GM19468 (cell line): ENCODE data around the gene DUSP2.

Experiments
- ATAC-seq: cut with Tn5 transposase; IDR thresholded peaks from one replicate; pipeline ENCODE4 v1.9.1; 2021; ENCODE audit warnings: mild to moderate bottlenecking, moderate library complexity, moderate number of reproducible peaks; ENCODE audit not compliant: unreplicated experiment; ENCODE audit errors: extremely low read depth

The DUSP2 gene

DNA sequence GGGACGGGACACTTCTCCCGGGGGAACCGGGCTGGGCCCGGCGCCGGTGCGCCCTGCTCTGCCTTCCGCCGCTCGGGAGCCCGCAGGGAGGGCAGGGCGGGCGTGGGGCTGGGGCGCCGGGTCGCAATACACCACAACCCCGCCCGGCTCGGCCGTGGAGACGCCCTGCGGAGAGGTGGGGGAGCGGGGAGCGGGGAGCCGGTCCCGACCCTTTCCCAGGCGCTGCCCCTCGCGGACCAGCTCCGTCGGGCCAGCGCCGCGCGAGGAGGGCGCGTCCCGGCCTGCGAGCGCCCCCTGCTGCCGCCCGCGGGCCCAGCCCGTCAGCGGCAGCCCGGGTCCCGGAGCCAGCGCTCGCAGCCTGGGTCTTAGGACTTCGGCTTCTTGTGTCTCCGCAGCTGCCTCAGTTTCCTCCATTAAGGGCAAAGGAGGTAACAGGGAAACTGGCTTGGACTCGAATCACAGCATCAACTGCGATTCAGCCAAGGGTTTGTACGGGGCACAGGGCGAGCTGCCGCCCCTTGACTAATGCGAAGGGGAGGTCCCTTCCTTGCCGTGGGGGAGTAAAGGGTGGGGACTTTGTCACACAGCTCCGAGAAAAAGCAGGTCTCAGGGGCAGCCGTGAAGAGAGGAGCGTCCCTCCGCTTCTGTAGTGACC, 28.2 kb downstream of the DUSP2 start:
- peak; percentile 30 for ATAC-seq

DNA sequence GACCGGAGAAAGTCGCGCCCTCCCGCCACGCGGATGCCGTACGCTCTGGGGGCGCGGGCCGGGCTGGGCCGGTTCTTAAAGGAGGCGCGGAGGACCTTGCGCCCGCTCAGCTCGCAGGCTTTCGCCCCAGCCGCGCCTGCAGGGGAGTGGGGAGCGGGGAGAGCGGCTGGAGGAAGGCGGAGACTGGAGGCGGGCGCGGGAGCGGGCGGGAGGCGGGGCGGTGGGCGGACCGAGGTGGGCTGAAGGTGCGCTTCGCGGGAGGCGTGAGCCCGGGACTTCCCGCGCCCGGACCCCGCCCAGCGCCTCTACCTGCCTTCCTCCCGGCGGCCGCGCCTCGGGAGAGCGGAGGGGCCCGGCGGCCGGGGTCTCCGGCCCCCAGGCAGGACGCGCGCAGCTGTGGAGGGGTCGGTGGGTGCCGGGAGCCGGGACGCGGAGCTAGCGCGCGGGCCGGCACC, 28.8 kb downstream of the DUSP2 start, which contains the start of gene ADRA2B:
TSS of gene ADRA2B (minus strand) at position 148 of the 455 bp plus-strand sequence. CDS start 422 bp downstream, outside the sequence.
- peak; percentile 15 for ATAC-seq

DNA sequence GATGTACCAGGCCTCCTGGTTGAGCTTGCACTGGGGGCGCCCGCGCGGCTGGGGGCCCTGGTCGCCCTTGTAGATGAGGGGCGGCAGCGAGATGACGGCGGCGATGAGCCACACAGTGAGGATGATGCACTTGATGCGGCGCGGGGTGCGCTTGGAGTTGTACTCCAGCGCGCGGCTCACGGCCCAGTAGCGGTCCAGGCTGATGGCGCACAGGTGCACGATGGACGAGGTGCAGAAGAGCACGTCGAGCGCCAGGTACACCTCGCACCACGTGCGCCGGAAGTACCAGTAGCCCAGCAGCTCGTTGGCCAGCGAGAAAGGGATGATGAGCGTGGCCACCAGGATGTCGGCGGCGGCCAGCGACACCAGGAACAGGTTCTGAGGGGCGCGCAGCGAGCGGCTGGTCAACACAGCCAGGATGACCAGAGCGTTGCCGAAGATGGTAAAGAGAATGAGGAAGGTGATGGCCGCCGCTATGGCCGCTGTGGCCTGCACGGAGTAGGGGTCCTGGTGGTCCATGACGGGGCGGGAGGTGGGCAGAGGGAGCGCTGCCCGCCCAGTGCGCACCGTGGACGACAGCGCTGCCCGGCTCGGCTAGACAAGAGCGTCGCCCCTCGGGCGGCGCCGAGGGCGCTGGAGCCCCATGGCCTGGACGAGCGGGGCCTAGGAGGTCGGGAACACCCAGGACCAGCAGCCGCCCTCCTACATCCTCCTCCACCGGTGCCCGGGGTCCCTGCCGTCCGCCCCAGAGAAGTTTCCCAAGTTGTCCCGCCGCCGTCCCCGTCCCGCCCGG, 29.4 kb downstream of the DUSP2 start:
- ATAC-seq: no peak

DNA sequence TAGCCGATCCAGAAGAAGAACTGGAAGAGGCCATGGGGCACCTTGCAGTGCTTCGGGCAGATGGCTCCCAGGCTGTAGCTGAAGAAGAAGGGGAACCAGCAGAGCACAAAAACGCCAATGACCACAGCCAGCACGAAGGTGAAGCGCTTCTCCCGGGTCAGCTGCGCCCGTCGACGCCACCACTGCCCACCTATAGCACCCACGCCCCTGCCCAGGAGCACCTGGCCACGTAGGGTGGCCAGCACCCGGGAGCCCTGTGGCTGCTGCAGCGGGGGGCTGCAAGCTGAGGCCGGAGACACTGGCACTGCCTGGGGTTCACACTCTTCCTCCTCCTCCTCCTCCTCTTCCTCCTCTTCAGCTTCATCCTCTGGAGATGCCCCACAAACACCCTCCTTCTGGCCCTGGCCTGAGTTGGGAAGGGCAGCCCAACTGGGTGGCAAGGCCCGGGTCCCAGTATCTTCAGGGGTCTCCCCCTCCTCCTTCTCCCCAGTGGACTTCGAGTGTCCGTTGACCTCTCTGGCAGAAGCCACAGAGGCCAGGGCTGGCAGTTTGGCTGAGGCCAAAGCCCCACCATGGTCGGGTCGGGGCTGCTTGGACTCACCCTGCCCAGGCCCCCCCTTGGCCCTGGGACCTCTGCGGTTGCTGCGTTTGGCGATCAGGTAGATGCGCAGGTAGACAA, 30.2 kb downstream of the DUSP2 start:
- ATAC-seq: no peak

DNA sequence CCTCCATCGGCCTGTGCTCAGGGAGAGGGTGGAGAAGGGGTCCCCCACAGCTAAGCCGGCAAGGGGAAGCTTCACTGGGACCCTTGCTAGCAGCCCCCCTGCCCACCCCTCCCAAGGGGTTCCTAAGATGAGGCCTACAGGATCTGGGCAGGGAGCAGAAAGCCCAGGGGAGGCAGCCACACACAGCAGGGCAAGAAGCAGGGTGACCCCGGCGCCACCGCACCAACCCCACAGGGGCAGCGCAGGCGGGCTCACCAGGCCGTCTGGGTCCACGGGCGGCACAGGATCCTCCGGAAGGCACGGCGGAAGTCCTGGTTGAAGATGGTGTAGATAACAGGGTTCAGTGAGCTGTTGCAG, 30.7 kb downstream of the DUSP2 start:
- ATAC-seq: no peak

DNA sequence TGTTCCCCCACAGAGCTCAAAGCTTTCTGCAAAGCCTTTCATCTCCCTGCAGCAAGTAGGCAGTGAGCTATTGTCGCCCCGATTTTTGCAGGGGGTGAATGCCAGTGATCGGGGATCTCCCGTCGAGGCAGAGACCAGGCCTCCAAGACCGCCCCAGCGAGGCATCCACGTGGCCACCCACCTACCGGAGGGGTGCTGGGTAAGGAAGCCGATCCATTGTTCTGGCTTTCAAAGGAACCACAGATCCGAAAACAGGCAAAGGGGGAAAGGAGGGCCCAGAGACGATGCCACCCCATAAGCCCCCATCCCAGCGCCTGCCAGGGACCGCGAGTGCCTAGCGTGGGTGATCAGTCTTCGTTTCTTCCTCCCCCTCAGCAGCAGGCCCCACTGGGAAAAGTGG, 31.3 kb downstream of the DUSP2 start:
- no peak for ATAC-seq

DNA sequence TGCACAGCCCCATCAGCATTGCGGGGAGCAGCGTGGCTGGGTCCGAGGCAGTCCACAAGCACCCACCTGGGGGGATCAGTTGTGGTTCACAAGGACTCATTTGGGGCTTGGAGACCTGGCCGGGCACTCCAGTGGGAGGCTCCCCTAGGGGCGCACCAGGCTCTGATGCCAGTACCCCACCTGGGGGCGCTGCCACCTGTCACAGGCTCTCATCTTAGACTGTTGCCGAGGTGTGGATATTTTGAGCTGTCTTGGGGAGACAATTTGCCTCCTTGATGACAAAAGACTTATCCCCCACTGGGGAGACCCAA, 31.9 kb downstream of the DUSP2 start:
- no peak for ATAC-seq

DNA sequence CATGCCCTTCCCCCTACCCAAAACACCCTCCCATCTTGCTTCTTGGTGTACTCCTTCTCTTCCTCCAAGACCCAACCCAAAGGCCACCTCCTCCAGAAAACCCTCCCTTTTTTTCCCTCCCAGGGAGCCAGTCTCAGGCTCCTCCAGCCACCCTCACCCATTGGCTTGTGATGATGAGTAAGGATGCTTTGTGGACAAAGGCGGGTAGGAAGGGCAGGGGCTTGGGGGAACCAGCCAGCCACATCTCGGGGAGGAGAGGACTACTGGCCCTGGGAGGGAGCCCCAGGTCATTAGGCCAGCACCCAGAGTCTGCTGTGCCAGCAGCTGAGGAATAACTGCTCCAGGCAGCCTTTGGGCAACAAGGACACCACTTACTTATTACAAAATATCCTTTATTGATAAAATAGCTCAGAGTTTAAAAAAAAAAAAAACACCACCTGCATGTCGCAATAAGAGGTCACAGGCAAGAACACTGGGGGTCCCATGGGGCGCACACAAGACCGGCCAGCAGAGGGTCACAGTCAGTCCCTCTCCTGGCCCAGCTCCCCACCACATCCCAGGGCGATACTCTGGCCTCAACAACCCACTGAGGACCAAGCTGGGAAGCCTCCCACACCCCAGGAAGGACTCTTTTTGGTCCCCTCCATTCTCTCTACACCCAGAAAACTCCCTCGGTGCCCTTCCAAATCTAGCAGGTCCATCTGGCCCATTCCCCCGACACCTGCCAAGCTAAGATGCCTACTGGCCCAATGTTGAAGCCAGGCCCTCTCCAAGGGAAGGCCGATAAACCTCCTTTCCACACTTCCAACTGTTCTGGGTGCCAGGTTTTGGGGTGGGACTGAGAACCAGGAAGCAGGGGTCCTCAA, 32.5 kb downstream of the DUSP2 start:
- no peak for ATAC-seq

DNA sequence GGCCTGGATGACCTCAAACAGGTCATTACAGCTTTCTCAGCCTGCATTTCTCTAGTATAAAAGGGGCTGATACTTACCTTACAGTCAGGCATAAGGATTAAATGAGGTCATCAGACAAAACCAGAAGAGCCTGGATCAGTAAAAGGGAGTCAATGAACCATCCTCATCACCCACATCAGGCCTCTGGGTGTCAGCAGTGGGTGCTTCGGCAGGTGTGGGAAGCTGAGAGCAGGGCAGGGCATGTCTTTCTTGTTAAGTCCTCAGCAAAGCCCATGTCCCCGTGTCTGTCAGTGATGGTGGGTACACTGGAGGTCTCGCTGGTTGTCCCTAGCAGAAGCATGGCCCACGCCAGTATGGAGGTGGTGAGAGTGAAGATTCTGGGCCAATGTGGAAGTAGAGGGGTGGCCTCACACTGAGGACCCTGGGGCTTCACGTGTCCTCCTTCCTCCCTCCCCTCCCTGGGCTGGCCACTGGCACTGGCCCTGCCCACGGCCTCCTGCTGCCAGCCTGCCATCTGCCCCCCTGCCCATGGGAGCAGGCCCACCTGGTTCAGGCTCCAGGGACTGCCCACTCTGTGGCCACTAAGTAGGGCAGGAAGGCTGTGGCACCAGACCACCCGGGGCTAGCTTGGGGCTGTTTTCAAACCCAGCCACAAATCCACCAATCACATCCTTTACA, 33.3 kb downstream of the DUSP2 start:
- ATAC-seq: no peak

DNA sequence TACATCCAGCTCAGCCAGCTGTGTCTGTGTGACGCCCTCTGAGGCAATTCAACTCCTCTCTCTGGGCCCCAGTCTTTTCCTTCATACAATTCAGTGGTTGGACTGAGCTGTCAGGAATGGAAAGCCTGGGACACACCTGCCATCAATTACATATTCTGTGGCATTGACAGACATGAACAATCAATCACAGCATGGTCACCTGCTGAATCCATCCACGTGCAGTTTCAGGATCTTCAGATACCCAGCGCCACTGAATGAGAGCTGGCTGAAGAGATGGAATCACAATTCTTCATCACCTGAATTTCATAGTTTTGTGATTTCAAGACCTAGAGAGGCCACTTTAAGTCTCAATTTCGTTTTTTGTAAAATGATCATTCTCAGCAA, 34.0 kb downstream of the DUSP2 start:
- ATAC-seq: no peak

DNA sequence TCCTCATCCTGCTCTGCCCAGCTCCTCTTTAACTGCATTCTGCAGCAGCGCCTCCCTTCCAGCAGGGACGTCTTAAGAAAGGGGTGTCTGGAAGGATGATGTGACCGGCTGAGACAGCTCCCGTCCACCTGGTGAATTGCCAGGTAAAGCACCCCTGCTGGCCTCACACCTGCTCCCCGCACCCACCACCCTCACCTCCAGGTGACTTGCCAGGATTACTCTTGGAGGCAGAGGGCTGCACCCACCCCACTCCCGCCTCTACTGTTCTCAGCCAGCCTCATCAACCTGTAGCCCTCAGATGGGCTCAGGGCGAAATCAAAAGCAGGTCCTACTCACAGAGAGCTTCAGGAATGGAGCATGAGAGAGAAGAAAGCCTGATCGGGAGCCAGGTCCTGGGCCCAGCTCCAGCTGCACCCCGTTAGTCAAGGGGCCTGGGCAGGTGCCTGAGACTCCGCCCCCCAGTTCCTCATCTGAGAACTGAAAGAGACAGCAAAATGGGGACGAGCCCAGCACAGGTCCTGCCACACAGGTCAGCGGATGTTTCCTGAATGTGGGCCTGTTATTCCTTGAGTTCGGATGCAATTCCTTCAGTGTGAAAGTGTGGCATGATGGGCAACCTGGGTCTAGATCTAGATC, 34.5 kb downstream of the DUSP2 start:
- ATAC-seq: no peak

DNA sequence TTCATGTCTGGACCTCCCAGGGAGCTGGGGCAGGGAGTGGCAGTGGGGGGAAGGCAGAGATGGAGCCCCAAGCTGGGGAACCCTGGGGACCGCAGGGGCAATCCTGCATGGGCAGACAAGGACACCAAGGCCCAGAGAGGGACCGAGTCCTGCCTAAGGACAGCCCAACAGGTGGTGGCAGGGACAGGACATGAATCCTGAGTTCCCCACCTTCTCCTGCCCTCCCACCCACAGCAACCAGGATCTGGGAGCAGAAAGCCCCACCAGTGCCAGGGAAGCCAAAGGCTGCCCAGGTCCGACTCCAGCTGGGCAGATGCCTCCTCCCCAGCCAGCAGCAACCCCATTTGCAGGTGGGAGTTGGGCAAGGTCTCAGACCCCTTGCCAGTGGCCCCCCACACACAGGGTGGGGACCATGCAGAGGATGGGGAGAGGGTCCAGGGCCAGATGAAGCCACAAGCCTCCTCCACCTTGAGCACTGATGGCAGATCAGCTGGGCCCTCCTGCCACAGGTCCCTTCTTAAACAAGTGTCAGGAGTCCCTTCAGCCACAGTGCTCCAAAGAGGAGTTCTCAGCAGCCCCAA, 35.2 kb downstream of the DUSP2 start:
- ATAC-seq: no peak

DNA sequence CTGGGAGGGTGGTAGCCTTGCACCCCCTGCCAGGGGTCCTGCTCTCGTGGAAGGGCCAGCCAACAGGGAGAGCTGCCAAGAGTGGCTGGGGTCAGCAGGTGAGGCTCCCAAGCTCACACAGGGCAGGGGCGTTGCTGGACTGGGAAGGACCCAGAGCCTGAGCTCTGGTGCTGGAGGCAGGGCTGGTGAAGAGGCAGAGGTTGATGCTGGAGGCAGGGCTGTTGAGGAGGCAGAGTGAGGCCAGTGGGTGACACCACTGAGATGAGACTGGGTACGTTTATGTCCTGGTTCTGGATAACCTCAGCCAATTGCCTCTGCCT, 35.9 kb downstream of the DUSP2 start:
- no peak for ATAC-seq

DNA sequence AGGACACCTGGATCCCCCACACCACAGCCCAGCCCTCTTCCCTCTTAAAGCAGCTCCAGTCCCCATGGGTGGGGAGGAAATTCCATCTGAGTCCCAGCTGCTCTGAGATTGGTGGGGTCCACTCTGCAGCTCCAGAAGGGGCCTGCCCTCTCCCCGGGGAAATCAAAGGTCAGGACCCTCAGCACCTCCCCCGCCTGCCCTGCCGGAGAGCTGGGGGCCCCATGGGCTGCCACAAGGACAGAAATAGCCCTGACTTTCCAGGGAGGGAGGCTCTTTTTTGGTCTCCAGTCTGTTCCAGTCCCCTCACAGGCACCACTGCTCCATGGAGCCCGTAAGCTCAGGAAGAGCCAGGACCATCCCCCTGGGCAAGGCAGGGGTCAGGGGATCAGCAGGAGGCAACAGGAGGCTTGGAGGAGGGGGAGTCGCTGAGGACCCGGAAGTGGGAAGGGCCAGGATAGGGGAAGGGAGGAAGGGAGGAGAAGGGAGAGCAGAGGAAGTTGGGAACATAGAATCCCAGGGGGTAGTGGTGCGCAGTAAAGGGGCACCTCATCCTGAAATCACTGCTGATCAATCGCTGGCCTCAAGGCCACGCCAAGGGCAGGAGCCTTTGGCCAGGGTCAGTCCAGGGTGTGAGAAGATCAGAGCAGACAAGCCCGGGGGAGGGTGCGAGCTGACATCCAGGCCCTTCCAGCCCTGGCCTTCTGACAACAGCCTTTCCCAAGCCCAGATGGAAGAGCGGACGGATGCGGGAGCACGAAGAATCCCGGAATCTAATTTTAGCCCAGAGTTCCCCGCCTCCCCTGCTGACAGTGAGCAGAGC, 36.5 kb downstream of the DUSP2 start:
- ATAC-seq: no peak

DNA sequence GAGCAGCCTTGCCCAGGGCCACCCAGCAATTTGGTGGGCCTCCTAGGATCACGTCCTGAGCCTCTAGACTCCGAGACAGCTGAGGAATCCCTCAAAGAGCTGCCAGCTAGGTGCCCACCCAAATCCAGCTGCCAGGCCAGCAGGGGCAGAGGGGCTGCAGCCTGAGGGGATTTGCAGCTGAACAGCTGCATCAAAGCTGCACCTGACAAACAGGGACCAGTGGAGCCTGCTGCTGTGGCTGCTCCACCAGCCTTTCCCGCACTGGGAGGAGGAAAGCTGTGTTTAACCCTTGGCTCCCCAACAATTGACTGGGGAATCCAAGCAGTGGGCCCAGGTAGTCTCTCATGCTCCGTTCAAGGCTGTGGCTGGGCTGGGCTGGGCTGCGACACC, 37.1 kb downstream of the DUSP2 start:
- no peak for ATAC-seq

DNA sequence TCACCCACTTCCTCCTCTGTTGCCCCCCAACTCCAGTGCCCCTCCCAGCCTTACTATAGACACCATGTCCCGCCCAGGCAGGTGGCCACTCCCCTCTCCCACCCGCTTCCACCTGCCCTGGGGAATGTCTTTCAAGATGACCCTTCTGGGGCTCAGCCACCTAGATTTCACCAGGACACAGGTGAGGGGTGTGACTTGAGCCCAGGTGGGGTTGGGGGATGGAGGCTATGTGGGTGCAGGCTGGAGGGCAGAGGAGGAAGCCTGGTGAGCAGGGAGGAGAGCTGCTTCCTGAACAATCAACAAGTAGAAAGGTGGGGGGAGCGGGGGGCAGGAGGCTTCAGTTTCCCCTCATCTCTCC, 37.6 kb downstream of the DUSP2 start:
- ATAC-seq: no peak

DNA sequence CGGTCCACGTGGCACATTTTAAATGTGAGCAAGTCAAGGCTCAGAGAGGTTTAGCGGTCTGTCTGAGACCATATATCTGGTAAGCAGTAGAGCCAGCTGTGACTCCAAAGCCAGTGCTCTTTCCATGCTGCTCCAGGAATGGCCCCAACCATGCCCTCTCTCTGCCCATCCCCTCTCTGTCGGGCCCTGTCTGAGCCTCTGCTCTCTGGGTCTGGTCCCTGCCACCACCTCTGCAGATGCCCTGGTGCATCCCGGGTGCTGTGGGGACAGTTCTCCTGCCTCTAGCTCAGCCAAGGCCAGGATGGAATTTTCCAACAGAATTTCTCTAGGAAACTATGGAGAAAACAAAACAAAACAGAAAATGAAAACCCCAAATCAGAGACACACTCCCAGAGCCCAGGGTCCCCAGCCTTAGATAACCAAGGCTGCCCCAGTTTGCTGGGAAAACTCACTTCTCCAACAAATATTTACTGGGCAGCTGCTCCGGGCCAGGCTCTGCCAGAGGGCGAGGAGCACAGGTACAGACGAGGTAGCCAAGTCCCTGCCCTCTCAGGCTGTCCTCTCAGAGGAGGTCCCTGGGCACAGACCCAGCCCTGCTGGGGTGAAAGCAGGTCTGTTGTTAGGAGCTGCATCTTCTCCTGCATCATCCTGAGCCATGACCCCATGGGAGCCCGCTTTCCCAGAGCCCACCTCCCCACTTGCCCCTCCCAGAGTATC, 38.1 kb downstream of the DUSP2 start:
- ATAC-seq: no peak
